AG04449 (cell line): ENCODE measurements around the gene PMEPA1.

Source experiments
- CTCF ChIA-PET: fragments of 350-600 bp; formaldehyde crosslinking; extraction: SDS; loops from one replicate; lab custom pipeline; 2021; ENCODE audit warnings: antibody characterized with exemption; lab: Yijun Ruan, JAX
- POLR2A ChIA-PET: fragments of 400-600, 350-600 bp; formaldehyde crosslinking; extraction: SDS; loops from one replicate; lab custom pipeline; 2020; ENCODE audit warnings: antibody characterized with exemption, inconsistent platforms; lab: Yijun Ruan, JAX
- DNase-seq: peaks from one replicate; pipeline ENCODE4 v3.0.0-alpha.2; 2010; ENCODE audit warnings: low read depth, low spot score
- H3K4me3 ChIP-seq: 2 replicates; pipeline ENCODE4 v1.5.1; 2011; ENCODE audit warnings: low read depth, mild to moderate bottlenecking, control low read depth, low read length
- TF ChIP-seq, protein P1 (sequence below): IDR thresholded peaks from one replicate; pipeline ENCODE4 v1.5.1; 2011; ENCODE audit warnings: mild to moderate bottlenecking, moderate library complexity, low read length, control low read depth, inconsistent platforms; ENCODE audit not compliant: insufficient read depth; ENCODE audit errors: missing control alignments

Gene PMEPA1

DNA sequence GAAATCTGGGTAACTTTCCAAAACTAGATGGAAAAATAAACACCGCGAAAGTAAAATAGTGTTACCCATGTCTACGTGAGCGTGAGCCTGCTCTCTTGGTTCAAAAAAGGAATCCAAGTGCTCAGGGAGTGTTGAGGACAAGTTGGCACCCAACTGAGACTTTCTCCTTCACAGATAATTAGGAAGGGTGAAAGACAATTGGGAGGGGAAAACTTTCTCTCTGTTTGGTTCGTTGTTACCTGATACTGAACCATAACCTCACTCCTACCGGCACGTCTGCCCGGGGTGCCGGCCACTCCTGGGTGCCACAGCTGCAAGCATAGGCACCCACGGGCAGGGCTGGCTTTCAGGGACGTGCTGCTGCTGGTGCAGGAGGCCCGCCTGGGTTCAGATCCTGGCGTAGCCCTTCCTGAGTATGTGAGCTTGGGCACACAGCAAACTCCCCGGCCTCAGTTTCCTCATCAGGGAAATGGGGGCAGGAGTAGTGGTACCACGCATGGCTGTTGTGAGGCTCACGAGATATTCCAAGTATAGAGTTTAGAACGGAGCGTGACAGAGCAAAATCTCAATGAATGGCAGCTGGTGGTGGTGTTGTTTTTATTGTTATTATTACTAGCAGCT, 38.2 kb upstream of the PMEPA1 start:
- ChIA-PET CTCF (no interaction called here), POLR2A (interaction anchor here (1.0 kb wide), 1 partner anchor 49 kb away, joined by 4 read pairs; no protein-coding TSS in a partner anchor)
- H3K4me3 ChIP-seq, result no peak overlapping the region
- DNase-seq, result no peak
- TF ChIP-seq, protein P1, sequence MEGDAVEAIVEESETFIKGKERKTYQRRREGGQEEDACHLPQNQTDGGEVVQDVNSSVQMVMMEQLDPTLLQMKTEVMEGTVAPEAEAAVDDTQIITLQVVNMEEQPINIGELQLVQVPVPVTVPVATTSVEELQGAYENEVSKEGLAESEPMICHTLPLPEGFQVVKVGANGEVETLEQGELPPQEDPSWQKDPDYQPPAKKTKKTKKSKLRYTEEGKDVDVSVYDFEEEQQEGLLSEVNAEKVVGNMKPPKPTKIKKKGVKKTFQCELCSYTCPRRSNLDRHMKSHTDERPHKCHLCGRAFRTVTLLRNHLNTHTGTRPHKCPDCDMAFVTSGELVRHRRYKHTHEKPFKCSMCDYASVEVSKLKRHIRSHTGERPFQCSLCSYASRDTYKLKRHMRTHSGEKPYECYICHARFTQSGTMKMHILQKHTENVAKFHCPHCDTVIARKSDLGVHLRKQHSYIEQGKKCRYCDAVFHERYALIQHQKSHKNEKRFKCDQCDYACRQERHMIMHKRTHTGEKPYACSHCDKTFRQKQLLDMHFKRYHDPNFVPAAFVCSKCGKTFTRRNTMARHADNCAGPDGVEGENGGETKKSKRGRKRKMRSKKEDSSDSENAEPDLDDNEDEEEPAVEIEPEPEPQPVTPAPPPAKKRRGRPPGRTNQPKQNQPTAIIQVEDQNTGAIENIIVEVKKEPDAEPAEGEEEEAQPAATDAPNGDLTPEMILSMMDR, result no peak

DNA sequence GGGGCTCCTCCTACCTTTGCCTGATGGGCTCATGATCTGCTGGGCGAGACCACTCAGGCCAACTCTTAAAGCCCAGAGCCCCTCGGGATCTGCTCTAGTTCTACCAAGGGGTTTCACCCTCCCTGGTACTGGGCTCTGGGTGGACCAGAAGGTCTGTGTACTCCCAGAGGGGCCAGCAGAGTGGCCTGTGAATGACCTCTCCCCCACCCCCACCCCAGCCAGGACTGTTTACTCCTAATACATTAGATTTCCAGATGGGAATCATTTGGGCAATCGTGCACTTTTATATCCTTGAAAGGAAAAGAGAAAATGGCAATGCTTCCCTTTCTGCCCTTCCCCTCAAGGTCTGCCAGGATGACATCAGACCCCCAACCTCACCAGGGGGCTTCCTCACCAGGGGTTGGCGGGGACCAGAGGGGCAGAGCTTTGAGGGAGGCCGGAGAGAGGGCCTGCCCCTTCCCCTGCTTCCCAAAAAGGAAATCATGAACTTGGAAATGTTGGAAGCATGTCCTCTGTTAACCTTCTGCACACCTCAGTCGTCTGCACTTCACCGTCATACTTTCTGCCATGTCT, 37.1 kb upstream of the PMEPA1 start:
- no peak overlapping the region for H3K4me3 ChIP-seq
- TF ChIP-seq, protein P1, result no peak
- CTCF ChIA-PET, result no interaction called here
- POLR2A ChIA-PET, result no interaction called here
- no peak for DNase-seq

DNA sequence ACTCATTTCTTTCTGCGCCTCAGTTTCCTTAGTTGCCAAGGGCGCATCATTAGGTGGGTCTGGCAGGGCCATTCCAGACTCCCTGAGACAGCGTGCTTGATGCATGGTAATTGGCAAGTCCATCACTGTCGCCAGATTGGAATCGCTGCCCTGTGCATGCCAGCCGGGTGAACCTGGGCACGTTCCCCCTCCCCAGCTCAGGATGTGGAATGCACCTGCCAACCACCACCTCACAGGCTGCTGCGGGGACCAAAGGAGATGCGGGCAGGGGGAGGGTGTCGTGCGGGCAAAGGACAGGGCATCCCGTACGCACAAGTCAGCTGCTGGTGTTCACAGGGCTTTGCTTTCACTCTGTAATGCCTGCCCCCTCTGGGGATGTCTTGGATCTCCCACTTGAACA, 36.4 kb upstream of the PMEPA1 start:
- TF ChIP-seq, protein P1, result no peak
- ChIA-PET CTCF (no interaction called here), POLR2A (no interaction called here)
- no peak for DNase-seq
- no peak overlapping the region for H3K4me3 ChIP-seq

DNA sequence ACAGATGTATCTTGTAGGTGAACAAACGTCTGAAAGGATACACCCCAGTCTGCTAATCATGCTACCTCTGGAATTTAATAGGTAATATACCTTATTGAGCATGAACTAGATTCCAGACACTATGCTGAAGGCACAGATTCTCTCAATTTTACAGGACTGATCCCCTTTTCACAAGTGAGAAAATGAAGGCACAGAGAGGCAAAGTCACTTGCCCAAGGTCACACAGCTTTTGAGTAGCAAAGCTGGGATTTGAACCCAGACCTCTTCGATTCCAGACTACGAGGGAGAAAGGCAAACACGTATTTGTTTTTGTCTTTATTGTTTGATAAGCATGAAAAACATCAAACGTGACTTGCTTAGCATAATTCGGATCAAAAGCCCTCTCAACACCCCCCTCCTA, 34.4 kb upstream of the PMEPA1 start:
- ChIA-PET POLR2A (no interaction called here), CTCF (no interaction called here)
- TF ChIP-seq, protein P1, result no peak
- DNase-seq, result no peak
- no peak overlapping the region for H3K4me3 ChIP-seq

DNA sequence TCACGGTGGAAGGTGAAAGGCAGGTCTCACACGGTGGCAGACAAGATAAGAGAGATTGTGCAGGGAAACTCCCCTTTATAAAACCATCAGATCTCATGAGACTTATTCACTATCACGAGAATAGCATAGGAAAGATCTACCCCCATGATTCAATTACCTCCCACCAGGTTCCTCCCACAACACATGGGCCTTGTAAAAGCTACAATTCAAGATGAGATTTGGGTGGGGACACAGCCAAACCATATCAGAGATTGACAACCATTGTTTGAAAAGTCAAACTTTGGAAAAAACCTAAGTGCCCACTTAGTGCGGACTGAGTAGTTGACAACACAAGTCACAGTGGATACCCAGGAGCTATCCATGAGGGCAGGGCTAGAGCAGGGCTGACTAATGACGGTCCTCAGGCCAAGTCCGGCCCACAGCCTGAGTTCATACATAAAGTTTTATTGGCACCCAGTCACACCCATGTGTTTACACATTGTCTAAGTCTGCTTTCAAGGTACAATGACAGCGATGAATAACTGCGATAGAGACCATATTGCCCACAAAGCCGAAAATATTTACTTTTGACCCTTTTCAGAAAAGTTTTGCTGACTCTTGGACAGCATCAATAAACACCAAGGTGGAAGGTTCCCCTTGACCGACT, 33.8 kb upstream of the PMEPA1 start:
- ChIA-PET CTCF (interaction anchor here (1.0 kb wide), 1 partner anchor 90 kb away, joined by 3 read pairs; no protein-coding TSS in a partner anchor), POLR2A (no interaction called here)
- no peak overlapping the region for H3K4me3 ChIP-seq
- no peak for DNase-seq
- TF ChIP-seq, protein P1, result no peak

DNA sequence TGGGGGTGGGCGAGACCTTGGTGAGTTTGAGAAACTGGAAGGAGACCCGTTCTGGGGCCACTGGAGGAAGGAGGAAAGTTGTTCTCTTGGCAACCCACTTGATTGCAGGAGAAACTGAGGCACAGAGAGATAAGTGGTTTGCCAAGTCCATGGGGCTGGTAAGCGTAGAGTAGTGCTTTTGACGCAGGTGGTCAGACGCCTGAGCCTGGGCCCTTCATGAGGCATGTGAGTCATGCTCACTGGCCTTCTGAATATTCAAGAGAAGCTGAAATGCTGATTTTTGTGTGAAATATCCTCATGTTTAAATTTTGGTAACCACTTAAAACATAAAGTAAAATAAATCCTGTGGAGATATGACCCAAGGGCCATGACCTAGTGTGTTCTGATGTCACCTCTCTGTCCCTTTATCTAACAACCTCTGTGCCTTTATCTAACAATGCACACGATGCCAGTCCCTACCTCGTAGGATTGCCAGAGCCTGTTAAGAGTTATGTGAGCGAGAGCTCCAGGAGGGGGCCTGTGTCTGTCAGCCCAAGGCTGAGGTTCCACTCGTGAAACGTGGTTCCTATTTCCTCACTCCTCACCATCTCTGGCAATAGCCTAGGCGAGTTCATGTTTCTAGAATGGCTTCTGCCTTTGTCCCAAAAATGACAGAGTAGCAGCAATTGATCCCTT, 32.8 kb upstream of the PMEPA1 start:
- no peak overlapping the region for H3K4me3 ChIP-seq
- CTCF ChIA-PET, result interaction anchor here (1.0 kb wide), 1 partner anchor 89 kb away, joined by 3 read pairs; no protein-coding TSS in a partner anchor
- POLR2A ChIA-PET, result no interaction called here
- no peak for DNase-seq
- TF ChIP-seq, protein P1, result no peak
